Keratinocyte (primary cell): Measurements from ENCODE around the gene PRKAG2. TPM values are rescaled to one million over a fixed set of nuclear protein-coding genes. Genes with fewer than 3 reads are reported as not detected.

Source experiments
- DNase-seq: peaks from one replicate; pipeline ENCODE4 v3.0.0-alpha.2; 2011; ENCODE audit warnings: low read depth, missing footprints, low spot score
- FAIRE-seq: peaks from 2 replicates; lab custom pipeline; 2011; peaks lifted over from hg19 to GRCh38; lab: Jason Lieb, UNC
- H2AFZ ChIP-seq: 2 replicates; pipeline ENCODE4 v1.6.0; 2012; ENCODE audit warnings: low read length, control low read depth, inconsistent platforms; ENCODE audit not compliant: control insufficient read depth
- H3K27ac ChIP-seq: 2 replicates; pipeline ENCODE4 v1.5.1; 2011; ENCODE audit warnings: low read length; ENCODE audit not compliant: control insufficient read depth, insufficient read depth
- H3K27me3 ChIP-seq: 3 replicates; pipeline ENCODE4 v1.6.0; 2011; ENCODE audit warnings: low read length; ENCODE audit not compliant: control insufficient read depth, insufficient read depth; ENCODE audit errors: extremely low read depth
- H3K36me3 ChIP-seq, 2 experiments: 2 replicates in 1 of 2; 3 replicates in 1 of 2; pipeline ENCODE4 v1.5.1; 2011; ENCODE audit warnings: low read length in 2 of 2, mild to moderate bottlenecking in 1 of 2; ENCODE audit not compliant: control insufficient read depth in 2 of 2, insufficient read depth in 2 of 2; ENCODE audit errors: extremely low read depth in 1 of 2
- H3K4me1 ChIP-seq: 3 replicates; pipeline ENCODE4 v1.5.1; 2011; ENCODE audit warnings: low read length; ENCODE audit not compliant: control insufficient read depth, insufficient read depth; ENCODE audit errors: extremely low read depth
- H3K4me2 ChIP-seq: 3 replicates; pipeline ENCODE4 v1.6.0; 2011; ENCODE audit warnings: low read depth, low read length; ENCODE audit not compliant: control insufficient read depth, insufficient read depth; ENCODE audit errors: extremely low read depth
- H3K4me3 ChIP-seq, 3 experiments: fragments of 200-600 bp in 1 of 3; sonication (generic) in 1 of 3; 2 replicates in 2 of 3; 3 replicates in 1 of 3; pipeline ENCODE4 v1.5.1; 2011 to 2016; ENCODE audit warnings: low read length in 3 of 3, mild to moderate bottlenecking in 3 of 3, control low read depth in 2 of 3, inconsistent platforms in 1 of 3, low read depth in 1 of 3, mixed read lengths in 1 of 3, mixed run types in 1 of 3, moderate library complexity in 1 of 3; ENCODE audit not compliant: control insufficient read depth in 2 of 3, insufficient read depth in 2 of 3; ENCODE audit errors: extremely low read depth in 1 of 3
- H3K79me2 ChIP-seq: 2 replicates; pipeline ENCODE4 v1.6.0; 2012; ENCODE audit warnings: low read length; ENCODE audit not compliant: control insufficient read depth, insufficient read depth
- H3K9ac ChIP-seq: 3 replicates; pipeline ENCODE4 v1.6.0; 2011; ENCODE audit warnings: low read length; ENCODE audit not compliant: control insufficient read depth, insufficient read depth; ENCODE audit errors: extremely low read depth
- H3K9me1 ChIP-seq: 3 replicates; pipeline ENCODE4 v1.6.0; 2011; ENCODE audit warnings: low read length; ENCODE audit not compliant: control insufficient read depth, insufficient read depth; ENCODE audit errors: extremely low read depth
- H3K9me3 ChIP-seq: 2 replicates; pipeline ENCODE4 v1.5.1; 2012; ENCODE audit warnings: low read depth, low read length; ENCODE audit not compliant: control insufficient read depth
- H4K20me1 ChIP-seq: 3 replicates; pipeline ENCODE4 v1.6.0; 2011; ENCODE audit warnings: low read length; ENCODE audit not compliant: control insufficient read depth, insufficient read depth; ENCODE audit errors: extremely low read depth
- CTCF ChIP-seq, 3 experiments: IDR thresholded peaks in 1 of 3; conservative IDR thresholded peaks in 1 of 3; optimal IDR thresholded peaks in 1 of 3; 2 replicates in 2 of 3; 3 replicates in 1 of 3; pipeline versions ENCODE3 to v1.5.1; 2011; ENCODE audit warnings: low read length in 3 of 3, mild to moderate bottlenecking in 3 of 3, moderate library complexity in 2 of 3, control low read depth in 1 of 3, inconsistent platforms in 1 of 3; ENCODE audit not compliant: insufficient read depth in 2 of 3; ENCODE audit errors: extremely low read depth in 1 of 3
- EZH2 ChIP-seq: IDR thresholded peaks from one replicate; pipeline ENCODE4 v1.6.1; 2012; ENCODE audit warnings: inconsistent platforms, mild to moderate bottlenecking, low read length, moderate library complexity
- dilution Hi-C: fragments of 300-500 bp; cut with MboI; formaldehyde crosslinking; loops from one replicate; pipeline ENCODE4 v1.7.0; 2020; ENCODE audit warnings: low sequenced_read_pairs; ENCODE audit not compliant: extremely low pct_ligation_motif_present
- polyA plus RNA-seq, 5 experiments: library from polyadenylated mRNA; depleted of rRNA in 3 of 5; stranded (reverse) in 3 of 5; stranded (forward) in 1 of 5; unstranded in 1 of 5; fragments of >200 nt; gene quantifications; 1 replicate in 1 of 5; 2 replicates in 3 of 5; 3 replicates in 1 of 5; pipeline versions ENCODE4 v1.2.1 to v1.2.3, GENCODE V29; 2011 to 2012; ENCODE audit warnings: missing spikeins in 2 of 5, low read depth in 1 of 5, low replicate concordance in 1 of 5

PRKAG2 gene
- polyA plus RNA-seq, 1 donor (not counting 4 experiments of a cell fraction or from before 2014, with no cell fraction given): 39.5 TPM

- TF ChIP-seq EZH2 (no peak), CTCF (optimal IDR thresholded peaks at IDR 0.05 in 1 of 3, IDR thresholded peaks at IDR 0.05 in 1 of 3, conservative IDR thresholded peaks at IDR 0.05 in 1 of 3; ENCODE audit: extremely low read depth in 1 of 3, insufficient read depth in 2 of 3, low read length in 3 of 3) (no peak)
- Histone ChIP-seq H3K9me1 (no peaks in the 10 kb centered on the region), H3K4me1 (no peaks in the 10 kb centered on the region), H2AFZ (no peak overlapping the region), H3K27me3 (no peaks in the 10 kb centered on the region), H3K36me3 (no peaks in the 10 kb centered on the region), H3K9me3 (no peaks in the 10 kb centered on the region), H3K4me2 (no peak overlapping the region), H3K9ac (no peak overlapping the region), H3K27ac (no peak overlapping the region), H4K20me1 (no peaks in the 10 kb centered on the region), H3K79me2 (no peaks in the 10 kb centered on the region), H3K4me3 (no peak overlapping the region)
- DNase-seq (no peak), FAIRE-seq (no peak)
- dilution Hi-C loops: no loop called here
These were observed 99.9 kb downstream of the PRKAG2 start for GRCh38 chr7:151776876-151777494.

- DNase-seq (no peak), FAIRE-seq (no peak)
- Histone ChIP-seq H3K27me3 (no peaks in the 10 kb centered on the region), H3K9me3 (no peaks in the 10 kb centered on the region), H3K4me3 (no peak overlapping the region), H3K9ac (no peak overlapping the region), H3K4me1 (no peaks in the 10 kb centered on the region), H4K20me1 (no peaks in the 10 kb centered on the region), H2AFZ (no peak overlapping the region), H3K4me2 (no peak overlapping the region), H3K36me3 (no peaks in the 10 kb centered on the region), H3K27ac (no peak overlapping the region), H3K9me1 (no peaks in the 10 kb centered on the region), H3K79me2 (no peaks in the 10 kb centered on the region)
- dilution Hi-C loops: no loop called here
- no peak for TF ChIP-seq EZH2
- no peak for TF ChIP-seq CTCF (optimal IDR thresholded peaks at IDR 0.05 in 1 of 3, IDR thresholded peaks at IDR 0.05 in 1 of 3, conservative IDR thresholded peaks at IDR 0.05 in 1 of 3; ENCODE audit: extremely low read depth in 1 of 3, insufficient read depth in 2 of 3, low read length in 3 of 3)
These were observed 100.5 kb downstream of the PRKAG2 start for GRCh38 chr7:151776446-151776845.
